Right ventricle myocardium superior (tissue), 1 donor: ENCODE results near the gene ICOSLG. TPM values are rescaled to one million over a fixed set of nuclear protein-coding genes. Genes with fewer than 3 reads are reported as not detected.
"Not testable (repeated sequence)": the region's sequence is repeated elsewhere in the genome, so short reads cannot be mapped to it uniquely, and the experiment has no call there.

Source experiments
- ATAC-seq: fragments of 200-7000 bp; cut with Tn5 transposase; one replicate; pipeline ENCODE4 v1.9.1; 2020; ENCODE audit warnings: mild to moderate bottlenecking; ENCODE audit not compliant: poor library complexity
- DNase-seq: peaks from one replicate; pipeline ENCODE4 v3.0.0-alpha.2; 2020
- intact Hi-C: fragments of 100-400 bp; cut with DNase I; formaldehyde crosslinking; loops from one replicate; pipeline ENCODE4 v1.11.2; 2022
- total RNA-seq: library from RNA; stranded (reverse); fragmentation: NEBNext Ultra II Directional; extraction: Animal tissue kit (Norgen Biotek cat#: 25700); gene quantifications from one replicate; pipeline ENCODE4 v1.2.1, GENCODE V29; 2021
- donor health status: DM: no; HTN: yes; CAD: no; lungs with severe emphysema.

Gene ICOSLG
- total RNA-seq, 1 donor from 2014 or later: 4.3 TPM

DNA sequence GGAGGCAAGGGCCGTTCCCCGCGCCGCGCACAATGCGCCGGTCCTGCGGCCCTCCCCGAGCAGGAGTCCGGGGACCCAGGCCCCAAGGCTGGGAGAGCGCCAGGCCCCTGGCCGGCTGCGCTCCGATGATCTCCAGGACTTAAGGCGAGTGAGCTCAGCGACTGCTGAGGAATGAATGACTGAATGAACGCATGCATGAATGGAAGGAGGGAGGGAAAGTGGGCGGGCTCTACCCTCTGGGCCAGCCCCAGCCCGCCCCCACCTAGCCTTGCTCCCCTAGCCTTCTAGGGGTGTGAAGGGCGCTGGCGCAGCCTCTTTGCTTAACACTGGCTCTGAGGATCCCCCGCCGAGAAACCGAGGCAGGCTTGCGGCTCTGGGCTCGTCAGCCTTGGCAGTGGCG, 538 bp upstream of the ICOSLG start:
- peak; percentile 69 for ATAC-seq
- DNase-seq, intact Hi-C loops: not testable (repeated sequence)

DNA sequence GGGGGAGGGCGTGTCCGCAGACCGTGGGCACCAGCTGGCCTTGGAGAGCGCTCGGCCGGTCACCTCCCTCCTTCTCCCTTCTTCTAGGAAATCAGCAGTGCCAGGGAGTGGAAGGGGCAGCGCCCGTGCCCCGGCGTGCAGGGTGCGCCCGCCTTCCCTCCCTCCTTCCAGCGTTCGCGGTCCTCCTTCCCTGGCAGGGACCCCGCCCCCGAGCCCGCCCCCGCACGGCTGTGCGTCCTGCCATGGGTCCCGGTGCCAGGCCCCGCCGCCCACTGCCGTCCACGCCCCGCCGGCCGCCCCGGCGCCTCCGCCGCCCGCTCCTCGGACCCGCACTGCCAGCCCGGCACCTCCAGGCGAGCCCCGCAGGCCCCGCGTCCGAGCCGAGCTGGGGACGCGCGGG, 390 bp downstream of the ICOSLG start:
- DNase-seq, intact Hi-C loops: not testable (repeated sequence)
- peak; percentile 45 for ATAC-seq

DNA sequence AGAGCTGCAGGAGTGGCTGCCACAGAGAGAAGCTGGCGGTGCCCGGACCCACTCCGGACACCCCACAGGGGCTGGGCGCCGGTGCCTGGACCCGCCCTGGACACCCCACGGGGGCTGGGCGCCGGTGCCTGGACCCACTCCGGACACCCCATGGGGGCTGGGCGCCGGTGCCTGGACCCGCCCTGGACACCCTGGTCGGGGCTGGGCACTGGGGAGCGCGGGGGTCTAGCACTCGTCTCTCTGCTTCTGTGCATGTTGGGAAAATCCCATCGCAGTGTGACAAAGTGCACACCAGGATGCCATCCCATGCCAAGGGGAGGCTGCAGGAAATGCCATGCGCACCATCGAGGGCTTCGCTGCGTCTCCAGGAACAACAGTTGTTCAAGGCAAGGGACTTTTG, 11.2 kb downstream of the ICOSLG start:
- intact Hi-C loops, ATAC-seq: not testable (repeated sequence)
- peak; percentile 7 for DNase-seq

DNA sequence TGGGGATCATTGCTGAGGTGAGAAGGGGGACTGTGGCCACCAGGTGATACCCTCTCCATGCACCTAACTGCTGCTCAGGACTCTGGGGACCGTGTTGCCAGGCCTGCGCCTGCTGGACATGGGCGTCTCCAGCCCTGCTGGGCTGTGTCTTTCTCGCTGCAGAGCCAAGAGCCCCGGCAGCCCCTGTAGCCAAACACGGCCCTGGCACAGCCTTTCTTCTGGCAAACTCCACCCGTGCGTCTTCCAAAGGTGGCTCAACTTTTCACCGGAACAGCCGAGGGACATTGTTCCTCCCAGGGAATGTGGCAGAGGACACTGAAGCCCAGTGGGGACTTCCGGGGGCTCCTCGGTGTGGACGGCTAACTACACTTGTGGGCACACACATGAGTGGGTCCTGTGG, 12.6 kb downstream of the ICOSLG start:
- ATAC-seq, DNase-seq, intact Hi-C loops: not testable (repeated sequence)

DNA sequence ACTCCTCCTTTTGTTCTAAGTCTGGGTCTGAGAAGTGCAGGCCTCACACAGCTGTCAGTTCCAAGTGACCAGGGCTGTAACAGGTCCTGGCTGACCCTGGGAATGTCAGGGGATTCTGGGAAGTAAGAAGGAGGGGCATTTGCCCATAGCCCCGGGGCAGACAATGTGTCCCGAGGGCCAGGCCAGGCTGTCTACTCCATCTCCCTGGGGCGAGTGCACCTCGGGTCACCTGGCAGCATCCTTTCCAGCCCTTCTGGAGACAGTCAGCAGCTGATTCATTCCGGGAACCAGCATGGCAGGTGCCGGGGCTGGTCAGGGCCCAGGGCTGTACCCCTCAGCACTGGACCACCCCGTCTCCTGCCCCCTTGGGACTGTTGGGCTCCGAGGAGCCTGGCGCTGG, 13.1 kb downstream of the ICOSLG start:
- intact Hi-C loops, DNase-seq, ATAC-seq: not testable (repeated sequence)

DNA sequence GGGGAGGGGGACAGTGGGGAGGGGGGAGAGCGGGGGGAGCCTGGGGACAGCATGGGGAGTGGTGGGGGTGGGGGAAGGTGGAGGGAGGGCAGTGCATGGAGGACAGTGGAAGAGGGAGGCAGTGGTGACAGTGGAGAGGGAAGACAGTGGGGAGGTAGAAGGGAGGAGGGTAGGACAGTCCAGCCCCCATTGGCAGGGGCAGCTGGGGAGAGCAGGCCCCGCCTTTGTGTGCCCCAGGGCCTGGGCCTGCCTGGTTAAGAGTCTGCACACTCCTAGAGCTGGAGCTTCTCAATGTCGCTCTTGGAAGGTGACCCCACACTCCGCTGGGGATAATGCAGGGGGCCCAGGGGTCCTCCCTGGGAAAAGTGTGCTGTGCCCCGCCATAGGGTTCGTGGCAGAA, 15.1 kb downstream of the ICOSLG start:
- DNase-seq, intact Hi-C loops, ATAC-seq: not testable (repeated sequence)

DNA sequence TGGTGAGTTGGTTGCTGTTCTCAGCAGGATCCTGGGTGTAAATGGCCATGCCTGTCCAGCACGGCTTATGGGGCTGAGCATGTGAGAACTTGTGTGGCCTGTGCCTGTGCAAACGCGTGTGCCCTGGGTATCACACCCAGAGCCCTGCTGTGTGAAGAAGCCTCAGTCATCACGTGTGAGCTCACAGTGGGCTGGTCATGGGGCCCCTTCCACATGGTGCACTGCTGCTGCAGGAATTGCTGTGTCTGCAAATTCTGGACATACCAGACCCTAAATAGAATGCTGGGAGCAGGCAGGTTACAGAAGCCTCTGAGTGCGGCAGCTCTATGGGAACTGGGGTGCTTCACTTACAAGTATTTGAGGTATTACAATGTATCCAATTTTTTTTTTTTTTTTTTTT, 17.4 kb downstream of the ICOSLG start:
- intact Hi-C loops, DNase-seq: not testable (repeated sequence)
- ATAC-seq: peak; percentile 70

DNA sequence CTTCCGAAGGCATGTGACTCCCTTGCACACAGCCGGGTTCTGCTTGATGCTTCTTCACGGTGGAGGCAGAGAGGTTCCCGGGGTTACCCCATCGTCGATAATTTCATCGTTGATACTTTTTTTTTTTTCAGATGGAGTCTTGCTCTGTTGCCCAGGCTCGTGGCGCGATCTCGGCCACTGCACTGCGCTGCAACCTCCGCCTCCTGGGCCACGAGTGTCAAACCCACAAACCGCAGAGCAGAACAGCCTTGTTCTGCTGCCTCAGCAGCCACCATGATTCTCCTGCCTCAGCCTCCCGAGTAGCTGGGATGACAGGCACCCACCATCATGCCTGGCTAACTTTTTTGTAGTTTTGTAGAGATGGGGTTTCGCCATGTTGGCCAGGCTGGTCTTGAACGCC, 20.1 kb downstream of the ICOSLG start:
- ATAC-seq, intact Hi-C loops, DNase-seq: not testable (repeated sequence)

DNA sequence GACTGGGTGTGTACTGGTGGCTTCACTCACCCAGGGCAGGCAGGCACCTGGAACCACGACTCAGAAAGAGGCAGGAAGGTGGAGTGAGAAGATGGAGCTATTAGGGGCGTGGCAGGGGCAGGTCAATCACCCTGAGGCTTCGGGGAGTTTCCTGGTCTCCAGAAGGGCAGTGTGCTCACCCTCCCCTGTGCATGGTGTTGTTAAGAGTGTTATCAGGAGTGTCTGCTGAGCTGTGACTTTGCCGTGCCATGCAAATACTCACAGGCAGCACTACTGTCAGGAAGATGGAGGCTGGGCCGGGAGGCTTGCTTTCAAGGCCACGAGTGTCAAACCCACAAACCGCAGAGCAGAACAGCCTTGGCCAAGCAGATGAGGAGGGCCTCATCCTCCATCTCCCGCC, 22.3 kb downstream of the ICOSLG start:
- intact Hi-C loops, ATAC-seq, DNase-seq: not testable (repeated sequence)

DNA sequence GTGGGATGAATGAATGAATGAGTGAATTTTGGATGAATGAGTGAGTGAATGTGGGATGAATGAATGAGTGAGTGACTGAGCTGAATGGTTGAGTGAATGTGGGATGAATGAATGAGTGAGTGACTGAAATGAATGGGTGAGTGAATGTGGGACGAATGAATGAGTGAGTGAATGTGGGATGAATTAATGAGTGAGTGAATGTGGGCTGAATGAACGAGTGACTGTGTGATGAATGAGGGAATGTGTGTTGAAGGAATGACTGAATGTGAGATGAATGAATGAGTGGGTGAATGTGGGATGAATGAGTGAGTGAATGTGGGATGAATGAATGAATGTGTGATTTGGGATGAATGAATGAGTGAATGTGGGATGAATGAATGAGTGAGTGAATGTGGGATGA, 28.8 kb downstream of the ICOSLG start:
- intact Hi-C loops, DNase-seq, ATAC-seq: not testable (repeated sequence)

DNA sequence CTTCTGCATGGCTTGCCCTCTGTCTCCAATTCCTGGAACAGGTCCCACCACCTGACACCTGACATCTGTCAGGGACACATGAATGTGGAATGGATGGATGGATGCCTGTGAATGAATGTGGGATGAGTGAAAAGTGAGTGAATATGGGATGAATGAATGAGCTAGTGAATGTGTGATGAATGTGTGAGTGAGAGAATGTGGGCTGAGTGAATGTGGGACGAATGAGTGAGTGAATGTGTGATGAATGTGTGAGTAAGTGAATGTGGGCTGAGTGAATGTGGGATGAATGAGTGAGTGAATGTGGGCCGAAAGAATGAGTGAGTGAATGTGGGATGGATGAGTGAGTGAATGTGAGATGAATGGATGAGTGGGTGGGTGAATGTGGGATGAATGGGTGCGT, 29.2 kb downstream of the ICOSLG start:
- ATAC-seq, intact Hi-C loops, DNase-seq: not testable (repeated sequence)

DNA sequence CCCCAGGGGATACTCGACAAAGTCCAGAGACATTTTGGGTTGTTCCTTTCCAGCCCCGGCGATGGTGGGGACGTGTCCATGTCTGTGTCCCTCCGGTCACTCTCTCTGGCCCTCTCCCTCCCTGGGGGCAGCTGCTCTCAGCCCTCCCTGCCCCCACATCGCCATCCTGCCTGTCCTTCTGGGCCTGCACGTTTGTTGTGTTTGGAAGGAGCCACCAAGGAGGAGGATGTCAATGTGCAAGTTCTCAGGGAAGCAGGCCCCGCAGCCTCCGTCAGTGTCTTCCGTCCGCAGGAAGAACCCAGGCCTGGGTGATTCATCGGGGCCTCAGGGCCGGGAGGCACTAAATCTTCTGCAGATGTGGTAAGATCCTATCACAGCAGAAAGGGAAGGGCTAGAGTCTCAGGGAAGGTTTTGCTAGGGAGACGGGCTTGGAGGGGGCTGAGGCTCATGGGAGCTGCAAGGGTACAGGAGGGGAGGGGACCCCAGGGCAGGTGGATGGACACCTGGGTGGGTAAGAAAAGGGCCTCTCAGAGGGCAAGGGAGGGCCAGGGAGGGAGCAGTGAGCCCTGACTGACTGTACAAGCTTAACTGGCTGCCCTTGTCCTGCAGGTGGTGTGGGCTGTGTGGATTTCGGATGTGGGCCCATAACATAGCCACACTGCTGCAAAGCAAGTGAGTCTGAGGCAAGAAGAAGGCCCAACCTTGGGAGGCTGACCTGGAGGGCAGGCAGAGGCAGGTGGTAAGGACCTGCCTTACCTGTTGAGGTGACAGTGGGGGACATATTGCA, 32.7 kb downstream of the ICOSLG start:
- DNase-seq: peak; percentile 47
- intact Hi-C loops: not testable (repeated sequence)

DNA sequence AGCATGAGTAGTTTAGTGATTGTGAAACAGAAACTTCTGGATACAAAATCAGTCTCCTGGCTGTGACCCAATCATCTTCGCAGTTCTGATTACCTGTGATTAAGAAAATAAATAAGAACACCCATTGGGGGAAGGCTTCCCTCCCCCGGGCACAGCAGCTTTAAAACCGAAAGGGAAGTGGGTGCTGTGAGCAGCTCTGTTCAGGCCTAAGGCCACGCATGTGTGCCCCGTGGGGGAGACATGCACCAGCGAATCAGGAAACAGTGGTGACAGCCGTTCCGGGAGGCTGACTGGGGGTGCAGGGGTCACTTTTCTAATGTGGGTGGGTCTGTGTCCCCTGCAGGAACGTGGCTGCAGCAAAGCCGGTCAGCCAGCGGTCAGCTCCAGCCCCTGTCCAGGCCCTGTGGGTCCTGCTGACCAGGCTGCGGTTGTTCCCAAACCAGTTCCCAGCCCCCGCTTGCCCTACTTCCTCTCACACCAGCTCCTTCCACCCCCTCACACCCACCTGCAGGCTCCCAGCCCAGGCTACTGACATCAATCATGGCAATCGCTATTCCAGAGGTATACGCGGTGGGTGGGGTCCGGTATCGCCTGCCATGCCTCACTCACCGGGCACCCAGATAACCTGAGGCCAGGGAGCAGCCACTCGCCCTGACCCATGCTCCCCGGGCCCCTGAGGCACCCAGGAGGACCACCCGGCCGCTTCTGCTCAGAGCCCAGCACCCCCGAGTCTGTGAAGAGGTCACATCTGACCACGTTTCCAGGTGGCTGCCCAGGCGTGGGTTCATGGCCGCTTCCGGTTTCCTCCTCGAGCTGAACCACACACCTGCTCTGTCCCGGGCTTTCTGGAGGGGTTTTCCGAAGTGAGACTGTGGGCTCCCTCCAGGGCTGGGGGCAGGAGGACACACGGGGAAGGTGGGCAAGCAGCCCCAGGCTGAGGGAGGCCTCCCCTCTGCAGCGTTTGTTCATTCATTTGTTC, 33.8 kb downstream of the ICOSLG start:
- DNase-seq, intact Hi-C loops: not testable (repeated sequence)
- ATAC-seq: peak; percentile 25

More for the DNA sequence above, 32.7 kb downstream of the ICOSLG start:
- ATAC-seq: peak; percentile 60

DNA sequence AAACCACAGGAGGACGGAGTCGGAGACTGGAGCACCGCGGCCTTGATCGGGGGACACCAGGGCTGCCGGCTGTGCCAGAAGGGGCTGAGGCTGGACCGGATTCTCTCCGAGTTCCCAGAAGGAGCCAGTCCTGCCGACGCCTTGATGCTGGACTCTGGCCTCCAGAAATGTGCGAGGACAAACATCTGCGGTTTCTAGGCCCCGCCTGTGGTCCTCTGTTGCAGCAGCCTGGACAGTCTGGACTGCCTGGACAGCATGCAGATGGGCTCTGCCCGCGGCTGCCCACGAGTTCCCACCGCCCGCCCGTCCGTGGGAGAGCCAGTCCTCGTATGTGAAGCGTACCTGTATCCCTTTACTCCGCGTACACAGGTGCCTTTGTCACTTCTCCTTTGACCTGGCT, 34.6 kb downstream of the ICOSLG start:
- DNase-seq, intact Hi-C loops: not testable (repeated sequence)
- peak; percentile 45 for ATAC-seq

DNA sequence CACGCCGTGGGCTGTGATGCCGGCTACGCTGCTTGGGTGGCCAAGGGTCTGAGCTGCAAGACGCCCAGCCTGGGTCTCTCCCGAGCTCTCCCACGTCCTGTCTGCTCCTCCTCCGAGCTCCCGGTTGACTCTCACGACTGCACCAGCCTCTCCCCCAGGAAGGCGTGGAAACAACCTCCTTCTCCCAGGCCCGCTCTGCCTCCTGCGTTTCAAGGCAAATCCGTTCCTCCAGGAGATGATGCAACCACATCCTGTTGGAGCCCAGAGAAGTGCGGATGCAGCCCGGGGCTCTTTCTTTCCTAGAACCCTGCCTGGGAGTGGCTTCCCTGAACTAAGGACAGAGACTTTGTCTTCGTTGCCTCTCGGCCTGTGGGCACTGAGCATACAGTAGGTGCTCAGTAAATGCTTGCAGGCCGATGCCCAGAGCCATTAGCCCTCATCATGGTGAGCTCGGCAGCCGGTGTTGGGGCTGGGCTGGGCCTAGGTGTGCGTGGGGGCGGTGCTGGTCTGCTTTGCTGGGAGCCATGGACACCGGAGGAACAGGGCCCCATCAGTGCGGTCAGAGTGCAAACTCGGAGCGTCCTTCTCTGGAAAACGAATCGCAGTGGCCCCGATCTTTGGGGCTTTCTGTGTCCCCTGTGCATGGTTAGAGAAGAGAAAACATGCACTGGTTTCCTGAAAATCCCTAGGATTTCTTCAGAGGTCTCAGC, 38.0 kb downstream of the ICOSLG start:
- ATAC-seq: peak; percentile 69
- intact Hi-C loops, DNase-seq: not testable (repeated sequence)

DNA sequence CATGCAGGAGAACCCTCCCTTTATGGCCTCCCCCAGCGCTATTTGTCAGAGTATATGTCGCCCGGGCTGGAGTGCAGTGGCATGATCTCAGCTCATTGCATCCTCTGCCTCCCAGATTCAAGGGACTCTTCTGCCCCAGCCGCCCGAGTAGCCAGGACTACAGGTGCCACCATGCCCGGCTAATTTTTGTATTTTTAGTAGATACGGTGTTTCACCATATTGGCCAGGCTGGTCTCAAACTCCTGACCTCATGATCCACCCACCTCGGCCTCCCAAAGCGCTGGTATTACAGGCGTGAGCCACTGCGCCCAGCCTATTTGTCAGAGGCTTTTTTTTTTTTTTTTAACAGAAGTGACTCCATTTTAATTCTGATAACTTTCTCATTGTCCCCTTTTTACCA, 40.7 kb downstream of the ICOSLG start:
- intact Hi-C loops, ATAC-seq, DNase-seq: not testable (repeated sequence)

DNA sequence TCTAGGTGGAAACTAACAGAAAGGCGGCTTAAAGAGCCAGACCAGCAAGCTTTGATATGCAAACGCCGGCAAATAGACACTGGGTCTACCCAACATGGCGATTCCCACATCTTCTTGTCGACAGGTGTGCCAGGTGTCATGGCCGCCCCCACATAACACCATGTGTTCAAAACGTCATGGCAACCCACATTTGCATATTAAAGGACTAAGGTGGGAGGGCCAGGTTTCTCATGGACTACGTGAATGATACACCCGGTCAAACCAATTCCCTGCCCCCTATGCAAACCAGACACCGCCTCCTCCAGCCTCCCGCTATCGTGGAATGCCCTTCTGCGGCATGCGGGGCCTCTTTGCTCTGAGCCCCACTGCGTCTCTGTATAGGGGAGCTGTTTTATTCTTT, 41.3 kb downstream of the ICOSLG start:
- no peak for ATAC-seq

DNA sequence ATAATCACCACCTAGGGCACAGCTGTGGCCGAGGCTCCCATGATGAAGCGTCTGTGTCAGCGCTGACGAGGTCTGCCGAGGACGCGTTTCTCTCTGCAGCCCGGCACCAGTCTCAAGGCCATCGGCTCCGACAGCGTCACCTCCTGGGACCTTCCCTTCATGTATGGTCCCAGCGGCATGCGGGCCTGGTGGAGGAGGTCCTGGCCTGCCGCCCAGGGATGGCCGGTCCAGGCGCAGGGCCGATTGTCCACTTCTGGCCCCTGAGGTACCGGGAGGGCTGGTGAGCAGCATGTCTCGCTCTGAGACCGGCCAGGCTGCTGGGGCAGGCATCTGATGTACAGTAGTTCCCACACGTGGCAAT, 43.6 kb downstream of the ICOSLG start:
- peak; percentile 67 for DNase-seq

More for the DNA sequence above, 41.3 kb downstream of the ICOSLG start:
- DNase-seq: no peak
- intact Hi-C loops: no loop called here

More for the DNA sequence above, 43.6 kb downstream of the ICOSLG start:
- peak; percentile 58 for ATAC-seq
- intact Hi-C loops: not testable (repeated sequence)
